SK-N-SH treated with all-trans-retinoic acid at 6 μM for 48 hours (cell line): ENCODE data around the gene PLAU.
A peak's percentile ranks its signal among the peaks of the same experiment; 100 is the strongest.

Experiments used
- ATAC-seq: fragments of 200-7000 bp; cut with Tn5 transposase; 3 replicates; pipeline ENCODE4 v1.9.1; 2020; ENCODE audit warnings: mild to moderate bottlenecking, moderate library complexity
- ARNTL ChIP-seq: fragments of 450-650 bp; formaldehyde crosslinking; IDR thresholded peaks from 2 replicates; pipeline ENCODE4 v1.5.0; 2020; ENCODE audit warnings: low read depth, mild to moderate bottlenecking, moderate library complexity, borderline replicate concordance
- CSDC2 ChIP-seq: fragments of 250-450 bp; sonication (Bioruptor Pico); IDR thresholded peaks from 2 replicates; pipeline ENCODE4 v1.5.0; 2020; ENCODE audit warnings: mild to moderate bottlenecking, moderate library complexity
- ESRRG ChIP-seq: fragments of 250-450 bp; sonication (Bioruptor Pico); IDR thresholded peaks from 2 replicates; pipeline ENCODE4 v1.6.1; 2021; ENCODE audit warnings: mild to moderate bottlenecking
- GLIS3 ChIP-seq: fragments of 250-450 bp; sonication (Bioruptor Pico); IDR thresholded peaks from 2 replicates; pipeline ENCODE4 v1.5.0; 2020; ENCODE audit warnings: mild to moderate bottlenecking, moderate library complexity
- ISL1 ChIP-seq: fragments of 250-450 bp; sonication (Bioruptor Pico); IDR thresholded peaks from 2 replicates; pipeline ENCODE4 v2.1.2; 2022; ENCODE audit warnings: mild to moderate bottlenecking, moderate library complexity
- OSR1 ChIP-seq: fragments of 250-450 bp; sonication (Bioruptor Pico); IDR thresholded peaks from 2 replicates; pipeline ENCODE4 v1.8.0; 2022; ENCODE audit warnings: moderate library complexity, mild to moderate bottlenecking, inconsistent platforms
- PPARA ChIP-seq: fragments of 250-450 bp; sonication (Bioruptor Pico); IDR thresholded peaks from 2 replicates; pipeline ENCODE4 v1.5.0; 2020; ENCODE audit warnings: mild to moderate bottlenecking, borderline replicate concordance
- RARB ChIP-seq: fragments of 250-450 bp; sonication (Bioruptor Pico); IDR thresholded peaks from 2 replicates; pipeline ENCODE4 v1.8.0; 2021; ENCODE audit warnings: mild to moderate bottlenecking, moderate library complexity
- SNAI2 ChIP-seq: fragments of 250-450 bp; sonication (Bioruptor Pico); IDR thresholded peaks from 2 replicates; pipeline ENCODE4 v1.5.0; 2020; ENCODE audit warnings: mild to moderate bottlenecking, moderate library complexity
- TCF4 ChIP-seq: fragments of 250-450 bp; sonication (Bioruptor Pico); IDR thresholded peaks from 2 replicates; pipeline ENCODE4 v1.8.0; 2021; ENCODE audit warnings: mild to moderate bottlenecking, moderate library complexity, borderline replicate concordance
- TOX ChIP-seq: fragments of 250-450 bp; sonication (Bioruptor Pico); IDR thresholded peaks from 2 replicates; pipeline ENCODE4 v1.8.0; 2021; ENCODE audit warnings: mild to moderate bottlenecking, moderate library complexity, borderline replicate concordance
- ZC3H10 ChIP-seq: fragments of 250-450 bp; sonication (Bioruptor Pico); IDR thresholded peaks from 2 replicates; pipeline ENCODE4 v1.5.1; 2021; ENCODE audit warnings: mild to moderate bottlenecking, moderate library complexity
- ZFP3 ChIP-seq: fragments of 250-450 bp; sonication (Bioruptor Pico); IDR thresholded peaks from 2 replicates; pipeline ENCODE4 v1.5.0; 2020; ENCODE audit warnings: mild to moderate bottlenecking, moderate library complexity
- ZFP30 ChIP-seq: fragments of 450-650 bp; formaldehyde crosslinking; IDR thresholded peaks from 2 replicates; pipeline ENCODE4 v1.5.0; 2022; ENCODE audit warnings: mild to moderate bottlenecking, moderate library complexity
- ZNF565 ChIP-seq: fragments of 450-650 bp; formaldehyde crosslinking; conservative IDR thresholded peaks from 2 replicates; pipeline ENCODE4 v1.5.0; 2020; ENCODE audit warnings: low read depth, mild to moderate bottlenecking, moderate library complexity
- ZNF70 ChIP-seq: fragments of 450-650 bp; formaldehyde crosslinking; IDR thresholded peaks from 2 replicates; pipeline ENCODE4 v1.5.0; 2020; ENCODE audit warnings: mild to moderate bottlenecking, moderate library complexity
- ZNF8 ChIP-seq: fragments of 450-650 bp; formaldehyde crosslinking; IDR thresholded peaks from 2 replicates; pipeline ENCODE4 v1.5.0; 2020; ENCODE audit warnings: mild to moderate bottlenecking, moderate library complexity
- TF ChIP-seq, protein P1 (sequence below): fragments of 250-450 bp; sonication (Bioruptor Pico); IDR thresholded peaks from 2 replicates; pipeline ENCODE4 v1.5.1; 2020; ENCODE audit warnings: low read depth, mild to moderate bottlenecking, moderate library complexity
- TF ChIP-seq, protein P2 (sequence below): fragments of 250-450 bp; sonication (Bioruptor Pico); IDR thresholded peaks from 2 replicates; pipeline ENCODE4 v1.8.0; 2021; ENCODE audit warnings: low read depth, mild to moderate bottlenecking, moderate library complexity, borderline replicate concordance
- TF ChIP-seq, protein P3 (sequence below): fragments of 250-450 bp; sonication (Bioruptor Pico); IDR thresholded peaks from 2 replicates; pipeline ENCODE4 v1.5.1; 2021; ENCODE audit warnings: mild to moderate bottlenecking, moderate library complexity
- TF ChIP-seq, protein P4 (sequence below): fragments of 250-450 bp; sonication (Bioruptor Pico); IDR thresholded peaks from 2 replicates; pipeline ENCODE4 v1.8.0; 2020; ENCODE audit warnings: mild to moderate bottlenecking, moderate library complexity, borderline replicate concordance

Gene PLAU

DNA sequence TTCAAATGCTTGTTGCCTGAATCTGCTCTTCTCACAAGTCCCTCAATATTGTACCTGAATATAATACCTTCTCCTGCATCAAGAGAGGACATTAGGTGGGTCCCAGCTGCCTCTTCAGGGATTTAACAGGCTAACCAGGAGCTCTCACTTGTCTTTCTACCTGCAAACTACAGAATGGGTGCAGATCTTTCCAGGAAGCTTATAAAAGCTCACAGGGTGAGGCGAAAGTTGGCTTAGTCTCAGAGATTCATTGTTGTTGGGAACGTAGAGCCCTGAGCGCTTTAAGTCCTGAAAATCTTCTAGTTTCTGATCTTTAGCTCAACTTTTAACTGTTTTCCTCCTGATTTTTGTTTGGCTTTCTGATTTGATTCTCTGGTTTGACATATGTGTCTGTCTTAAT, 25.0 kb downstream of the PLAU start:
- ATAC-seq, result no peak
- TF ChIP-seq OSR1 (CRISPR knock-in tag) (no peak), ISL1 (CRISPR knock-in tag) (no peak), ZC3H10 (no peak), TOX (CRISPR knock-in tag) (no peak), TCF4 (CRISPR knock-in tag) (no peak), PPARA (CRISPR knock-in tag) (no peak), SNAI2 (CRISPR knock-in tag) (no peak), RARB (CRISPR knock-in tag) (no peak), ZFP30 (CRISPR knock-in tag) (no peak), ZFP3 (no peak), ZNF8 (CRISPR knock-in tag) (no peak), ARNTL (CRISPR knock-in tag) (no peak), ZNF70 (CRISPR knock-in tag) (no peak)
- TF ChIP-seq, protein P1, sequence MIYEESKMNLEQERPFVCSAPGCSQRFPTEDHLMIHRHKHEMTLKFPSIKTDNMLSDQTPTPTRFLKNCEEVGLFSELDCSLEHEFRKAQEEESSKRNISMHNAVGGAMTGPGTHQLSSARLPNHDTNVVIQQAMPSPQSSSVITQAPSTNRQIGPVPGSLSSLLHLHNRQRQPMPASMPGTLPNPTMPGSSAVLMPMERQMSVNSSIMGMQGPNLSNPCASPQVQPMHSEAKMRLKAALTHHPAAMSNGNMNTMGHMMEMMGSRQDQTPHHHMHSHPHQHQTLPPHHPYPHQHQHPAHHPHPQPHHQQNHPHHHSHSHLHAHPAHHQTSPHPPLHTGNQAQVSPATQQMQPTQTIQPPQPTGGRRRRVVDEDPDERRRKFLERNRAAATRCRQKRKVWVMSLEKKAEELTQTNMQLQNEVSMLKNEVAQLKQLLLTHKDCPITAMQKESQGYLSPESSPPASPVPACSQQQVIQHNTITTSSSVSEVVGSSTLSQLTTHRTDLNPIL (CRISPR knock-in tag), result no peak

DNA sequence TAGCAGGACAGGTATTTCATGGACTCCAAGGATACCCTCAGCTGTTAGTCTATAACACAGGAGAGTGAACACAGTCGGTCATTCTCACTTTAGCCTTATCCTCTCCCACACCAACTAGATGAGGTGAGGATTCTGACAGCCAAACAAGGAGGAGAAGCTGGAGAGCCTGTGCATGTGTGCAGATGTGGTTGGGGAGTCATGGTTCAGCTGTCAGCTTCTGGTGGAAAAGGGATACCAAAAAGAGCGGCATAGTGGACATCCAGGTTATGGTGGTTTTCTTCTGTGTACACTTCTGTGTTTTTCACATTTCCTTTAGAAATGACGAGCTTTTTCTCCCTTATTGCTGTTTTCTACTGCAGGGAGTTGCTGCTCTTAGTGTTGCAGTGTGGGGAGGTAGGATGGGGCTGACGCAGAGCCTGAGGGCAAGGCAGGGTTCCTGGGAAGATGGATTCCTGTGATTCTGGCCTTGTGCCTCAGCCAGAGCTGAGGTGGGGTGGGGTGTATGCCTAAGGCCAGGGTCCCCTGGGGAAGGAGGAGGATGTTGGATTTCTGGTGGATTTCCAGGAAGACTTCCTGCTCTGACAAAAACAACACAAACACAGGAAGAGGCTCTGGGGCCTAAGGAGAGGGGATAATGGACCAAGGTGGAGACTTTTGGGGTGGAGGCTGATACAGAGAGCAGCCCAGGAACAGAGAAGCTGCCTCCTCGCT, 26.6 kb downstream of the PLAU start:
- TF ChIP-seq OSR1 (CRISPR knock-in tag), result no peak
- TF ChIP-seq, protein P2, sequence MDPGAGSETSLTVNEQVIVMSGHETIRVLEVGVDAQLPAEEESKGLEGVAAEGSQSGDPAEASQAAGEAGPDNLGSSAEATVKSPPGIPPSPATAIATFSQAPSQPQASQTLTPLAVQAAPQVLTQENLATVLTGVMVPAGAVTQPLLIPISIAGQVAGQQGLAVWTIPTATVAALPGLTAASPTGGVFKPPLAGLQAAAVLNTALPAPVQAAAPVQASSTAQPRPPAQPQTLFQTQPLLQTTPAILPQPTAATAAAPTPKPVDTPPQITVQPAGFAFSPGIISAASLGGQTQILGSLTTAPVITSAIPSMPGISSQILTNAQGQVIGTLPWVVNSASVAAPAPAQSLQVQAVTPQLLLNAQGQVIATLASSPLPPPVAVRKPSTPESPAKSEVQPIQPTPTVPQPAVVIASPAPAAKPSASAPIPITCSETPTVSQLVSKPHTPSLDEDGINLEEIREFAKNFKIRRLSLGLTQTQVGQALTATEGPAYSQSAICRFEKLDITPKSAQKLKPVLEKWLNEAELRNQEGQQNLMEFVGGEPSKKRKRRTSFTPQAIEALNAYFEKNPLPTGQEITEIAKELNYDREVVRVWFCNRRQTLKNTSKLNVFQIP (CRISPR knock-in tag), result no peak
- no peak for TF ChIP-seq ZFP30 (CRISPR knock-in tag)
- no peak for TF ChIP-seq ZNF565
- TF ChIP-seq, protein P3, sequence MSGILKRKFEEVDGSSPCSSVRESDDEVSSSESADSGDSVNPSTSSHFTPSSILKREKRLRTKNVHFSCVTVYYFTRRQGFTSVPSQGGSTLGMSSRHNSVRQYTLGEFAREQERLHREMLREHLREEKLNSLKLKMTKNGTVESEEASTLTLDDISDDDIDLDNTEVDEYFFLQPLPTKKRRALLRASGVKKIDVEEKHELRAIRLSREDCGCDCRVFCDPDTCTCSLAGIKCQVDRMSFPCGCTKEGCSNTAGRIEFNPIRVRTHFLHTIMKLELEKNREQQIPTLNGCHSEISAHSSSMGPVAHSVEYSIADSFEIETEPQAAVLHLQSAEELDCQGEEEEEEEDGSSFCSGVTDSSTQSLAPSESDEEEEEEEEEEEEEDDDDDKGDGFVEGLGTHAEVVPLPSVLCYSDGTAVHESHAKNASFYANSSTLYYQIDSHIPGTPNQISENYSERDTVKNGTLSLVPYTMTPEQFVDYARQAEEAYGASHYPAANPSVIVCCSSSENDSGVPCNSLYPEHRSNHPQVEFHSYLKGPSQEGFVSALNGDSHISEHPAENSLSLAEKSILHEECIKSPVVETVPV (CRISPR knock-in tag), result no peak
- no peak for TF ChIP-seq ZC3H10
- no peak for TF ChIP-seq ZNF8 (CRISPR knock-in tag)
- no peak for TF ChIP-seq ARNTL (CRISPR knock-in tag)
- TF ChIP-seq, protein P4, sequence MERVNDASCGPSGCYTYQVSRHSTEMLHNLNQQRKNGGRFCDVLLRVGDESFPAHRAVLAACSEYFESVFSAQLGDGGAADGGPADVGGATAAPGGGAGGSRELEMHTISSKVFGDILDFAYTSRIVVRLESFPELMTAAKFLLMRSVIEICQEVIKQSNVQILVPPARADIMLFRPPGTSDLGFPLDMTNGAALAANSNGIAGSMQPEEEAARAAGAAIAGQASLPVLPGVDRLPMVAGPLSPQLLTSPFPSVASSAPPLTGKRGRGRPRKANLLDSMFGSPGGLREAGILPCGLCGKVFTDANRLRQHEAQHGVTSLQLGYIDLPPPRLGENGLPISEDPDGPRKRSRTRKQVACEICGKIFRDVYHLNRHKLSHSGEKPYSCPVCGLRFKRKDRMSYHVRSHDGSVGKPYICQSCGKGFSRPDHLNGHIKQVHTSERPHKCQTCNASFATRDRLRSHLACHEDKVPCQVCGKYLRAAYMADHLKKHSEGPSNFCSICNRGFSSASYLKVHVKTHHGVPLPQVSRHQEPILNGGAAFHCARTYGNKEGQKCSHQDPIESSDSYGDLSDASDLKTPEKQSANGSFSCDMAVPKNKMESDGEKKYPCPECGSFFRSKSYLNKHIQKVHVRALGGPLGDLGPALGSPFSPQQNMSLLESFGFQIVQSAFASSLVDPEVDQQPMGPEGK (CRISPR knock-in tag), result no peak
- no peak for ATAC-seq

DNA sequence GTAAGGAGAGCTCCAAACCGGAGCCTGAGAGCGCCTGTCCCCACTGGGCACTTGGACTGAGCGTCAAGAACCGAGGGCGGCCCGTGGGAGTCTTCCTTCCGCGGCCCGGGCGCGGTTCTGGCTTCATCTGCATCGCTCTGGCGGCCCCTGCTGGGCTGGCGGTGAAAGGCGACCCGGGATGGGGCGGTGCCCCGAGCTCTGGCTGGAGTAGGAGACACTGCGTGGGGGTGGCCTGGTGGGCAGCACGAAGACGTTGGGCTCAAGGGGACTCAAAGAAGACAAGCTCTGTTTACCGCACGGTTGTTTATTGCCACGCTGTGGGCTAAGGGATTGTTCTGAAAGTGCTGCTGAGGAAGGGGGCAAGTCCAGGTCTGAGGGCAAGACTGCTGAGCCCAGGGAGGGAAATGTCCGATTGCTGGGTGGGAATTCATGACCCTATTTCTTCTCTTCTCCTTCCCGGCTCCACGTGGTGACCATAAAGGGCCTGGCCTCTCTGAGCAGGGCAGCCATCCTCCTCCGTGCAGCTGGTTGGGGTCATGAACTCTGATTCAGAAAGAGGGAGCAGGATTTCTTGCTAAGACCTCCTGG, 29.8 kb downstream of the PLAU start:
- TF ChIP-seq ARNTL (CRISPR knock-in tag), result no peak
- no peak for TF ChIP-seq TOX (CRISPR knock-in tag)
- no peak for TF ChIP-seq ZNF70 (CRISPR knock-in tag)
- no peak for TF ChIP-seq CSDC2 (CRISPR knock-in tag)
- no peak for TF ChIP-seq ESRRG (CRISPR knock-in tag)
- TF ChIP-seq ISL1 (CRISPR knock-in tag), result no peak
- TF ChIP-seq, protein P1 (CRISPR knock-in tag), result no peak
- TF ChIP-seq ZFP3, result no peak
- no peak for TF ChIP-seq OSR1 (CRISPR knock-in tag)
- no peak for TF ChIP-seq SNAI2 (CRISPR knock-in tag)
- no peak for TF ChIP-seq ZNF565
- no peak for TF ChIP-seq ZC3H10
- TF ChIP-seq, protein P2 (CRISPR knock-in tag), result no peak
- TF ChIP-seq ZFP30 (CRISPR knock-in tag), result no peak
- TF ChIP-seq, protein P3 (CRISPR knock-in tag), result no peak
- TF ChIP-seq GLIS3 (CRISPR knock-in tag), result no peak
- TF ChIP-seq, protein P4 (CRISPR knock-in tag), result no peak
- no peak for TF ChIP-seq TCF4 (CRISPR knock-in tag)
- TF ChIP-seq, all 23 proteins: peak for 0
- peak; percentile 99 for ATAC-seq
